CD4-positive, alpha-beta T cell treated with Interleukin-17A for 4 hours (primary cell): ENCODE data around the gene C15orf62.
A peak's percentile ranks its signal among the peaks of the same experiment; 100 is the strongest.

Source experiments
- DNase-seq: peaks from one replicate; pipeline ENCODE4 v3.0.0-alpha.2; 2020; ENCODE audit warnings: mixed read lengths

Gene C15orf62

GRCh38 chr15:40756938-40757337 lies 12.8 kb upstream of the C15orf62 start:
- no peak for DNase-seq

GRCh38 chr15:40759961-40760360 lies 9.8 kb upstream of the C15orf62 start:
- DNase-seq: no peak

GRCh38 chr15:40762919-40763800 lies 6.6 kb upstream of the C15orf62 start:
- DNase-seq: peak; percentile 56

- DNase-seq: peak; percentile 78
Observed at GRCh38 chr15:40763801-40764628, 5.8 kb upstream of the C15orf62 start, which contains the start of gene GCHFR. Gene GCHFR, plus strand, starts transcription at chr15:40764068. Its CDS starts 113 bp downstream, at chr15:40764181.

- no peak for DNase-seq
Observed at GRCh38 chr15:40764629-40765103, 5.1 kb upstream of the C15orf62 start.

- DNase-seq: no peak
Observed at GRCh38 chr15:40766194-40766815, 3.5 kb upstream of the C15orf62 start.

GRCh38 chr15:40766906-40767837 lies 2.6 kb upstream of the C15orf62 start:
- peak; percentile 27 for DNase-seq

GRCh38 chr15:40767838-40768500 lies 1.8 kb upstream of the C15orf62 start:
- DNase-seq: no peak

- DNase-seq: peak; percentile 38
Observed at GRCh38 chr15:40768521-40769273, 1.1 kb upstream of the C15orf62 start.

GRCh38 chr15:40770147-40770721 lies 454 bp downstream of the C15orf62 start:
- no peak for DNase-seq

- no peak for DNase-seq
Observed at GRCh38 chr15:40771242-40771641, 1.5 kb downstream of the C15orf62 start.

GRCh38 chr15:40772014-40772413 lies 2.2 kb downstream of the C15orf62 start:
- no peak for DNase-seq

- no peak for DNase-seq
Observed at GRCh38 chr15:40773496-40773895, 3.7 kb downstream of the C15orf62 start.

GRCh38 chr15:40773902-40774301 lies 4.1 kb downstream of the C15orf62 start:
- no peak for DNase-seq

- DNase-seq: no peak
Observed at GRCh38 chr15:40775007-40775406, 5.2 kb downstream of the C15orf62 start.

- no peak for DNase-seq
Observed at GRCh38 chr15:40775740-40776536, 6.2 kb downstream of the C15orf62 start.

GRCh38 chr15:40776537-40777141 lies 6.9 kb downstream of the C15orf62 start:
- peak; percentile 36 for DNase-seq

GRCh38 chr15:40782609-40783227 lies 12.9 kb downstream of the C15orf62 start:
- peak; percentile 86 for DNase-seq
